NCI-H1417 (cell line): ENCODE data around the gene ADCYAP1R1.

Experiments used
- DNase-seq, 3 experiments: peaks; one replicate each; lab custom pipeline; 2025; lab: John Stamatoyannopoulos, UW

Gene ADCYAP1R1

GRCh38 chr7:31043051-31043471, 9.0 kb upstream of the ADCYAP1R1 start:
- peak in 2 of 3 experiments; percentile 66 to 84 for DNase-seq

GRCh38 chr7:31044529-31044928, 7.6 kb upstream of the ADCYAP1R1 start:
- no peak for DNase-seq

GRCh38 chr7:31046723-31047122, 5.4 kb upstream of the ADCYAP1R1 start:
- no peak for DNase-seq

GRCh38 chr7:31047313-31048146, 4.6 kb upstream of the ADCYAP1R1 start:
- DNase-seq, result no peak

GRCh38 chr7:31049005-31049765, 2.9 kb upstream of the ADCYAP1R1 start:
- DNase-seq, result no peak

GRCh38 chr7:31052487-31052840, 356 bp downstream of the ADCYAP1R1 start:
- DNase-seq, result peak in 1 of 3 experiments; percentile 55

- no peak for DNase-seq
Measured at GRCh38 chr7:31052841-31053601, 913 bp downstream of the ADCYAP1R1 start.

GRCh38 chr7:31053986-31054385, 1.9 kb downstream of the ADCYAP1R1 start:
- no peak for DNase-seq

- DNase-seq, result peak in 1 of 3 experiments; percentile 50
Measured at GRCh38 chr7:31054608-31055278, 2.6 kb downstream of the ADCYAP1R1 start.

- DNase-seq, result peak in 1 of 3 experiments; percentile 52
Measured at GRCh38 chr7:31055471-31055870, 3.4 kb downstream of the ADCYAP1R1 start.

GRCh38 chr7:31056775-31057346, 4.8 kb downstream of the ADCYAP1R1 start:
- DNase-seq, result no peak

- DNase-seq, result no peak
Measured at GRCh38 chr7:31058122-31058521, 6.0 kb downstream of the ADCYAP1R1 start.

GRCh38 chr7:31058688-31059087, 6.6 kb downstream of the ADCYAP1R1 start:
- no peak for DNase-seq

GRCh38 chr7:31059551-31059950, 7.4 kb downstream of the ADCYAP1R1 start:
- no peak for DNase-seq

- DNase-seq, result no peak
Measured at GRCh38 chr7:31061185-31061584, 9.1 kb downstream of the ADCYAP1R1 start.

- no peak for DNase-seq
Measured at GRCh38 chr7:31062746-31063435, 10.8 kb downstream of the ADCYAP1R1 start.

GRCh38 chr7:31065021-31065593, 13.0 kb downstream of the ADCYAP1R1 start:
- no peak for DNase-seq

- no peak for DNase-seq
Measured at GRCh38 chr7:31065840-31066239, 13.7 kb downstream of the ADCYAP1R1 start.

GRCh38 chr7:31066516-31067130, 14.5 kb downstream of the ADCYAP1R1 start:
- no peak for DNase-seq

- DNase-seq, result no peak
Measured at GRCh38 chr7:31067491-31067890, 15.4 kb downstream of the ADCYAP1R1 start.
